K562 (cell line): Measurements from ENCODE around the gene FFAR1. TPM values are rescaled to one million over a fixed set of nuclear protein-coding genes. Genes with fewer than 3 reads are reported as not detected.

Experiments used
- ATAC-seq: fragments of 200-7000 bp; cut with Tn5 transposase; 3 replicates; pipeline ENCODE4 v1.9.1; 2020; ENCODE audit warnings: moderate library complexity
- BruUV-seq: library from RNA; stranded (reverse); fragments of 400-500 nt; replicated peaks from 2 replicates; lab custom pipeline; 2021; lab: Mats Ljungman, UMichigan
- CTCF ChIA-PET: fragments of 300-600 bp; formaldehyde crosslinking; extraction: SDS; loops from one replicate; lab custom pipeline; 2021; ENCODE audit warnings: low intra/inter-chr PET ratio; lab: Yijun Ruan, JAX
- POLR2A ChIA-PET: fragments of 300-600, 350-650 bp; sonication (Branson Sonifier 250); formaldehyde crosslinking; extraction: SDS; loops from one replicate; lab custom pipeline; 2021; ENCODE audit warnings: antibody characterized with exemption, inconsistent platforms; lab: Yijun Ruan, JAX
- DNase-seq, 4 experiments: peaks; one replicate each; pipeline versions ENCODE4 v3.0.0 to v3.0.0-alpha.2; 2011 to 2018; ENCODE audit warnings: low spot score in 3 of 4, mixed read lengths in 3 of 4; ENCODE audit errors: extremely low read depth in 1 of 4
- FAIRE-seq: peaks from 2 replicates; lab custom pipeline; 2011; peaks lifted over from hg19 to GRCh38; lab: Jason Lieb, UNC
- H2AFZ ChIP-seq: 2 replicates; pipeline ENCODE4 v1.6.0; 2011; ENCODE audit warnings: low read depth, low read length, control low read depth, inconsistent platforms
- H3K27ac ChIP-seq: fragments of 200-600 bp; 3 replicates; pipeline ENCODE4 v1.8.0; 2011; ENCODE audit warnings: low read depth, mild to moderate bottlenecking, control low read depth, inconsistent platforms, low read length, moderate library complexity, mixed read lengths; ENCODE audit errors: extremely low read depth
- H3K27me3 ChIP-seq, 2 experiments: fragments of 300-600 bp in 1 of 2; 2 replicates in 1 of 2; 3 replicates in 1 of 2; pipeline versions ENCODE4 v1.6.0 to v1.8.0; 2011; ENCODE audit warnings: inconsistent platforms in 2 of 2, low read length in 2 of 2, mild to moderate bottlenecking in 1 of 2, mixed read lengths in 1 of 2, moderate library complexity in 1 of 2; ENCODE audit not compliant: control insufficient read depth in 2 of 2, insufficient read depth in 2 of 2
- H3K36me3 ChIP-seq: fragments of 300-600 bp; 3 replicates; pipeline ENCODE4 v1.8.0; 2011; ENCODE audit warnings: mild to moderate bottlenecking, low read length, inconsistent platforms; ENCODE audit not compliant: control insufficient read depth, insufficient read depth
- H3K4me1 ChIP-seq, 2 experiments: fragments of 200-600 bp in 1 of 2; replicated peaks in 1 of 2; 2 replicates in 1 of 2; 3 replicates in 1 of 2; pipeline versions ENCODE4 v1.5.1 to v1.8.0; 2011; ENCODE audit warnings: inconsistent platforms in 2 of 2, low read length in 2 of 2, mild to moderate bottlenecking in 1 of 2, mixed read lengths in 1 of 2, moderate library complexity in 1 of 2; ENCODE audit not compliant: control insufficient read depth in 2 of 2, insufficient read depth in 2 of 2
- H3K4me2 ChIP-seq: 2 replicates; pipeline ENCODE4 v1.6.1; 2011; ENCODE audit warnings: low read length, control low read depth, inconsistent platforms, mixed read lengths; ENCODE audit not compliant: insufficient read depth
- H3K4me3 ChIP-seq: fragments of 200-600 bp; sonication (generic), shearing (Covaris generic); 2 replicates; pipeline ENCODE4 v1.5.1; 2016; ENCODE audit warnings: control low read depth, inconsistent platforms
- H3K79me2 ChIP-seq: fragments of 200-600 bp; 3 replicates; pipeline ENCODE4 v1.8.0; 2011; ENCODE audit warnings: low read length, inconsistent platforms; ENCODE audit not compliant: control insufficient read depth, insufficient read depth
- H3K9ac ChIP-seq, 2 experiments: 2 replicates each; pipeline versions ENCODE4 v1.6.0 to v1.6.1; 2011; ENCODE audit warnings: low read depth in 2 of 2, low read length in 2 of 2, control low read depth in 1 of 2, inconsistent platforms in 1 of 2, mild to moderate bottlenecking in 1 of 2, mixed read lengths in 1 of 2; ENCODE audit not compliant: insufficient read depth in 1 of 2
- H3K9me1 ChIP-seq: one replicate; pipeline ENCODE4 v1.6.0; 2011; ENCODE audit warnings: inconsistent platforms, mild to moderate bottlenecking, low read length, moderate library complexity; ENCODE audit not compliant: control insufficient read depth, insufficient read depth
- H3K9me3 ChIP-seq: replicated peaks from 2 replicates; pipeline ENCODE4 v1.5.1; 2011; ENCODE audit warnings: low read depth, low read length, inconsistent platforms; ENCODE audit not compliant: control insufficient read depth, insufficient read depth
- H4K20me1 ChIP-seq: replicated peaks from 2 replicates; pipeline ENCODE4 v1.6.1; 2011; ENCODE audit warnings: low read length, inconsistent platforms, mixed read lengths; ENCODE audit not compliant: control insufficient read depth, insufficient read depth
- ARHGAP35 ChIP-seq: fragments of 450-650 bp; IDR thresholded peaks from 2 replicates; pipeline ENCODE4 v1.6.1; 2018; ENCODE audit not compliant: partially characterized antibody
- CBX1 ChIP-seq: sonication (generic); IDR thresholded peaks from 2 replicates; pipeline ENCODE4 v1.6.1; 2016; ENCODE audit warnings: antibody characterized with exemption, low read depth, mild to moderate bottlenecking
- CHD2 ChIP-seq: IDR thresholded peaks from 2 replicates; pipeline ENCODE4 v1.6.1; 2011; ENCODE audit warnings: low read depth, low read length
- CREB5 ChIP-seq: fragments of 250-450 bp; sonication (Bioruptor Pico); IDR thresholded peaks from 2 replicates; pipeline ENCODE4 v1.5.0; 2020; ENCODE audit warnings: mild to moderate bottlenecking
- CREM ChIP-seq: IDR thresholded peaks from 2 replicates; pipeline ENCODE4 v1.6.1; 2014; ENCODE audit warnings: antibody characterized with exemption, low read depth
- GTF2B ChIP-seq: IDR thresholded peaks from 2 replicates; pipeline ENCODE4 v1.6.1; 2011; ENCODE audit not compliant: insufficient read length; ENCODE audit errors: extremely low read depth
- HDGF ChIP-seq: fragments of 450-650 bp; IDR thresholded peaks from 2 replicates; pipeline ENCODE4 v1.6.1; 2016
- HNRNPL ChIP-seq: fragments of 200-400 bp; formaldehyde crosslinking; IDR thresholded peaks from 2 replicates; pipeline ENCODE4 v1.6.1; 2017; ENCODE audit warnings: low read depth, mild to moderate bottlenecking, low read length
- NRF1 ChIP-seq, 2 experiments: fragments of 450-650 bp; IDR thresholded peaks in 1 of 2; conservative IDR thresholded peaks in 1 of 2; 2 replicates each; pipeline ENCODE4 v1.6.1; 2014; ENCODE audit warnings: mild to moderate bottlenecking in 2 of 2
- PHF8 ChIP-seq: fragments of 200-600 bp; sonication (generic); IDR thresholded peaks from 2 replicates; pipeline ENCODE4 v1.6.1; 2012; ENCODE audit warnings: mixed run types, mild to moderate bottlenecking, inconsistent platforms, low read length, moderate library complexity, borderline replicate concordance
- POLR2A ChIP-seq: fragments of 450-650 bp; conservative IDR thresholded peaks from 2 replicates; pipeline ENCODE4 v1.6.1; 2016
- SMAD1 ChIP-seq: fragments of 150-350 bp; IDR thresholded peaks from 2 replicates; pipeline ENCODE4 v1.6.1; 2014; ENCODE audit warnings: low read length, low read depth; ENCODE audit not compliant: partially characterized antibody
- STAG1 ChIP-seq: sonication (generic); formaldehyde crosslinking; IDR thresholded peaks from 2 replicates; pipeline ENCODE4 v1.5.0; 2020; ENCODE audit warnings: missing genetic modification reagents, borderline replicate concordance
- TAF1 ChIP-seq: IDR thresholded peaks from 2 replicates; pipeline ENCODE4 v1.6.1; 2011; ENCODE audit warnings: mild to moderate bottlenecking, low read length, moderate library complexity; ENCODE audit not compliant: insufficient read depth, control insufficient read depth, severe bottlenecking; ENCODE audit errors: extremely low read depth
- VEZF1 ChIP-seq: fragments of 200-800 bp; sonication (Bioruptor generic); IDR thresholded peaks from 2 replicates; pipeline ENCODE4 v1.6.1; 2017; ENCODE audit warnings: missing genetic modification characterization, missing compliant biosample characterization
- ZFP30 ChIP-seq: fragments of 250-450 bp; sonication (Bioruptor Pico); IDR thresholded peaks from 2 replicates; pipeline ENCODE4 v1.8.0; 2022; ENCODE audit warnings: moderate library complexity, mild to moderate bottlenecking, inconsistent platforms, borderline replicate concordance
- ZNF134 ChIP-seq: fragments of 250-450 bp; sonication (Bioruptor Pico); conservative IDR thresholded peaks from 2 replicates; pipeline ENCODE4 v1.4.0; 2020
- ZNF174 ChIP-seq: fragments of 250-450 bp; sonication (Bioruptor Pico); IDR thresholded peaks from 2 replicates; pipeline ENCODE4 v1.4.0; 2020; ENCODE audit warnings: mild to moderate bottlenecking
- ZNF316 ChIP-seq: fragments of 450-650 bp; IDR thresholded peaks from 2 replicates; pipeline ENCODE4 v1.6.1; 2016
- ZZZ3 ChIP-seq: fragments of 450-650 bp; IDR thresholded peaks from 2 replicates; pipeline ENCODE4 v1.6.1; 2016; ENCODE audit warnings: antibody characterized with exemption, mild to moderate bottlenecking, moderate library complexity
- WGBS: fragments of 100-300 bp; shearing (Covaris generic); methylation state at CpG from one replicate; pipeline ENCODE4 v1.1.6; 2016; ENCODE audit warnings: low coverage, mixed read lengths; ENCODE audit not compliant: insufficient coverage; ENCODE audit errors: missing lambda C conversion rate; 5-methylcytosine and 5-hydroxymethylcytosine counted together
- in situ Hi-C: fragments of 300-500 bp; cut with MboI; formaldehyde crosslinking; loops from 4 replicates; pipeline ENCODE4 v1.15.0; 2018; ENCODE audit warnings: inconsistent platforms, mixed read lengths
- intact Hi-C: fragments of 100-400 bp; cut with micrococcal nuclease; formaldehyde crosslinking; loops from 2 replicates; pipeline ENCODE4 v1.14.2; 2022
- polyA plus RNA-seq, 8 experiments: library from polyadenylated mRNA; depleted of rRNA in 4 of 8; stranded (reverse) in 5 of 8; unstranded in 3 of 8; fragments of >200 nt; fragmentation: Nextera tagmentation in 2 of 8; fragmentation: Illumina TruSeq in 1 of 8; extraction: Ambion mirVana in 2 of 8; extraction: Trizol in 1 of 8; gene quantifications; 2 replicates each; pipeline versions ENCODE4 v1.2.1 to v1.2.3, GENCODE V29; 2011 to 2014; ENCODE audit warnings: inconsistent platforms in 1 of 8, missing spikeins in 1 of 8
- total RNA-seq, 7 experiments: library from RNA; depleted of rRNA in 6 of 7; stranded (reverse); fragments of >200 nt in 6 of 7; fragmentation: Illumina TruSeq in 2 of 7; extraction: Trizol in 2 of 7; gene quantifications; 2 replicates each; pipeline versions ENCODE4 v1.2.1 to v1.2.3, GENCODE V29; 2011 to 2021; ENCODE audit warnings: low replicate concordance in 1 of 7

Gene FFAR1
- total and polyA plus RNA-seq, 9 of the 15 experiments (the other 6 are each of a cell fraction or from before 2014, with no cell fraction given): not detected

GRCh38 chr19:35299523-35300338 lies 48.0 kb upstream of the FFAR1 start:
- peak overlapping the region; percentile 68 for H3K27ac ChIP-seq
- peak overlapping the region; percentile 37 for H3K4me3 ChIP-seq
- no peaks in the 10 kb centered on the region for H4K20me1 ChIP-seq
- H3K9me3 ChIP-seq: no peaks in the 10 kb centered on the region
- H3K9ac ChIP-seq: peak overlapping the region; percentile 40 to 89; a peak in 3 of 4 replicates
- H3K4me1 ChIP-seq: peaks cover 50 to 66% of the 10 kb centered on the region in 2 experiments
- peak overlapping the region; percentile 72 for H3K4me2 ChIP-seq
- 5% methylated on average over 34 of the region's 55 CpGs for WGBS
- POLR2A ChIA-PET: interaction anchor here (1.0 to 2.1 kb wide), 2 partner anchors 8 to 21 kb away, joined by 3 to 7 read pairs; partner anchors contain the start of gene MAG
- peak overlapping the region; percentile 90 for H2AFZ ChIP-seq
- no peaks in the 10 kb centered on the region; a peak in 1 of 5 replicates for H3K27me3 ChIP-seq
- FAIRE-seq: no peak
- ATAC-seq: peak; percentile 90
- no peaks in the 10 kb centered on the region for H3K79me2 ChIP-seq
- BruUV-seq: no TSS peak
- in situ Hi-C loops (no loop called here), intact Hi-C loops (no loop called here)
- no peaks in the 10 kb centered on the region for H3K36me3 ChIP-seq
- DNase-seq: peak; percentile 86 to 99 (median 99)
- peaks cover 6% of the 10 kb centered on the region for H3K9me1 ChIP-seq
- CTCF ChIA-PET: no interaction called here
- TF ChIP-seq ZZZ3 (no peak), CHD2 (no peak), ARHGAP35 (no peak), NRF1 (conservative IDR thresholded peaks at IDR 0.05 in 1 of 2, IDR thresholded peaks at IDR 0.05 in 1 of 2) (peak in 1 of 2 experiments; percentile 26; a peak in 1 of 4 replicates), SMAD1 (no peak), ZFP30 (CRISPR knock-in tag) (no peak), TAF1 (peak; percentile 21), ZNF174 (no peak), PHF8 (peak; percentile 29; the same call in 1 of the 2 replicates), HDGF (0 out of 2 replicates have a peak, but pooled peaks have one; percentile 41), POLR2A (peak; percentile 60), STAG1 (CRISPR knock-in tag) (no peak), CREB5 (CRISPR knock-in tag) (no peak), HNRNPL (0 out of 2 replicates have a peak, but pooled peaks have one; percentile 22), CREM (0 out of 2 replicates have a peak, but pooled peaks have one; percentile 26), GTF2B (no peak), ZNF316 (no peak), ZNF134 (CRISPR knock-in tag) (no peak), CBX1 (no peak), VEZF1 (CRISPR knock-in tag) (peak; percentile 76)
